Globus pallidus (tissue), 1 donor: ENCODE data around the gene FOSL2.

Experiments used
- DNase-seq: peaks from one replicate; pipeline ENCODE4 v3.0.0-alpha.2; 2015; ENCODE audit warnings: low spot score

The FOSL2 gene

GRCh38 chr2:28412625-28413151 lies 20.0 kb downstream of the FOSL2 start:
- DNase-seq: no peak

- DNase-seq: no peak
Measured at GRCh38 chr2:28413152-28413898, 20.7 kb downstream of the FOSL2 start.

DNA sequence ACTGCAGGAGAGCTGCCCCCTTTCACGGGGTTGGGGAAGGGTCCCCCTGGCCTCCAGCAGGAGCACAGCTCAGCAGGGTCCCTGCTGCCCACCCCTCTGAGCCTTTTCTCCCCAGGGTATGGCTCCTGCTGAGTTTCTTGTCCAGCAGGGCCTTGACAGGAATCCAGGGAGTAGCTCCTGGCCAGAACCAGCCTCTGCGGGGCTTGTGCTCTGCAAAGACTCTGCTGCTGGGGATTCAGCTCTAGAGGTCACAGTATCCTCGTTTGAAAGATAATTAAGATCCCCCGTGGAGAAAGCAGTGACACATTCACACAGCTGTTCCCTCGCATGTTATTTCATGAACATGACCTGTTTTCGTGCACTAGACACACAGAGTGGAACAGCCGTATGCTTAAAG lies 21.2 kb downstream of the FOSL2 start:
- DNase-seq: no peak

DNA sequence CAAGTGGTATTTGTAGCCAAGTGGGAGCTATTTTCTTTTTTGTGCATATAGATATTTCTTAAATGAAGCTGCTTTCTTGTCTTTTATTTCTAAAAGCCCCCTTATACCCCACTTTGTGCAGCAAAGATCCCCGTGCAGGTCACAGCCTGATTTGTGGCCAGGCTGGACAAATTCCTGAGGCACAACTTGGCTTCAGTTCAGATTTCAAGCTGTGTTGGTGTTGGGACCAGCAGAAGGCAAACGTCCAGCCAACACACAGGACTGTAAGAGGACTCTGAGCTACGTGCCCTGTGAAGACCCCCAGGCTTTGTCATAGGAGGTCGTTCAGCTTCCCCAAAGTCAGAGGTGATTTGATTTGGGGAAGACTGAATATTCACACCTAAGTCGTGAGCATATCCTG lies 21.9 kb downstream of the FOSL2 start:
- DNase-seq: no peak

DNA sequence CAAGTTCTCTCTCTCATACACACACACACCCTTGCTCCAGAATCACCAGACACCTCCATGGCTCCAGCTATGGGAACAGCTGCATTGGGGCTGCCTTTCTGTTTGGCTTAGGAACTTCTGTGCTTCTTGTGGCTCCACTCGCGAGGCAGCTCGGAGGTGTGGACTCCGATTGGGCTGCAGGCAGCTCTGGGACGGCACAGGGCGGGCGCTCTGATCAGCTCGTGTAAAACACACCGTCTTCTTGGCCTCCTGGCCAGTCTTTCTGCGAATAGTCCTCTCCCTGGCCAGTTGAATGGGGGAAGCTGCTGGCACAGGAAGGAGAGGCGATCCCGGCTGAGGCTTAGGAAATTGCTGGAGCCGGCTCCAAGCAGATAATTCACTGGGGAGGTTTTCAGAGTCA lies 22.4 kb downstream of the FOSL2 start:
- no peak for DNase-seq

GRCh38 chr2:28415715-28416114 lies 23.1 kb downstream of the FOSL2 start:
- no peak for DNase-seq

- no peak for DNase-seq
Measured at GRCh38 chr2:28419003-28419402, 26.3 kb downstream of the FOSL2 start.

- DNase-seq: no peak
Measured at GRCh38 chr2:28419443-28420270, 27.0 kb downstream of the FOSL2 start.

GRCh38 chr2:28420722-28421121 lies 28.1 kb downstream of the FOSL2 start:
- no peak for DNase-seq

DNA sequence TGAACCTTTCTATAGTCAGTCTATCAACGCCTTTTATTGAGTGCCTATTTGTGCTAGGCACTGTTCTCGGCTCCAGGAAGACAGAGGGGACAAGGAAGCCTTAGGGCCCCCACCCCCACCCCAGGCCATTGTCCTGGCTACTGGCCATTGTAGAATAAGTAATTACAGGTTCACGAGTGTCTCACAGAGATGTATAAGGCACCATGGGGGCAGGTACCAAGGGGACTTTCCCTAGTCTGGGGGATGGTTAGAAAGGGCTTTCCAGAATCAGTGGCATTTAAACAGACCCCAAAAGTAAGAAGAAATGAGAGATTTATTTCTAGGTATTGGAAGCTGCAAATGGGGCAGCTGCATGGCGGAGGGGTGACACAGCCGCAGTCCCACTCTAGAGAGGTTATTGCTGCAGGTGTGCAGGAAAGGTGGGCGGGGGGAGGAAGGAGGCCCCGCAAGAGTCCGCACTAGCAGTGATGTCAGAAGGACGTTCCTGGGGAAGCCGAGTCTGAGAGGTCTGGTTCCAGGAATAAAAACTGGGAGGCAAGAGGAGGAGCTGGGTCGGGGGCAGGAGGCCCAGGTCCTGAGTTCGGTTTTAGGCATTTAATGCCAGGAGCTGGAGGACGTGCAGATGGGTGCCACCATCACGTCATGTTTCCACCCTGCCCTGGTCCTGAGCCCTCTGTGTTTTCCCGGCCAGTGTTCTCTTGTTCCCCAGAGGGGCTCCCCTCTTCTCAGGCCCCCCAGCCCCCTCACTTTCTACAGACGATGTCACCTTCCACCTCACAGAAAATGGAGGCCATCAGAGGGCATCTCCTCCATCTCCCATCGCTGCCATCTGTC lies 30.5 kb downstream of the FOSL2 start:
- no peak for DNase-seq

DNA sequence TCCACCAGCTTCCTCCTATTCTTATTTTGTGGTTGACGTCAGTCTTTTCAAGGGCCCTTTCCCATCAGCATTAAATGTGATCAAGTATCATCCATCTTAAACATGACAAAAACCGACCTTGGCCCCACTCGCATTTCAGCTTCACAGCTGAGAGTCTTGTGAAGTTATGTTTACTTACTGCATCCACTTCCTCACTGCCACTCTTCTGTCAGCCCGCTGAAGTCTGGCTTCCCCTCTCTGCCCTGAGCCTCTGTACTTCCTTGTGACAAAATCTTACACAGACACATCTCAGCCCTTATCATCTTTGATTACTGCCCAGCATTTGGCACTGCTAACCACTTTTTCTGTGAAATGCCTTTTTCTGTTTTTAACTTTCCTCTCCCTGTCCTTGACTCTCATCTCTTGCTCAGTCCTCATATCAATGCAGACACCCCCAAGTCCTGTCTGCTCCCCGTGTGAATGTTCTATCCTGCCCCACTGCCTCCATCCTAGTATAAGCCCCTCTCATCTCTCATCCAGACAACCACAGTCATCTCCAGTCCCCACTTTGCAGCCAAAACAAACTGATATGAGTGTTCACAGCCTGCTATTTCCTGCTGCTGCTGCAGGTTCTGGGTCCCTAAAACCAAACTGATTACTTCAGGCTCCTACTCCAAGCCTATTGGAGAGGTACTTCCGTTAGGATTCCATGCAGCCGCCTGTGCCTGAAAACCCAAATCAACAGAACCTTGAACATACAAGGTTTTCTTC lies 31.4 kb downstream of the FOSL2 start:
- peak; percentile 16 for DNase-seq

- DNase-seq: no peak
Measured at GRCh38 chr2:28424799-28425463, 32.3 kb downstream of the FOSL2 start.

GRCh38 chr2:28425464-28425835 lies 32.8 kb downstream of the FOSL2 start:
- no peak for DNase-seq

GRCh38 chr2:28427741-28428415 lies 35.2 kb downstream of the FOSL2 start:
- DNase-seq: no peak

DNA sequence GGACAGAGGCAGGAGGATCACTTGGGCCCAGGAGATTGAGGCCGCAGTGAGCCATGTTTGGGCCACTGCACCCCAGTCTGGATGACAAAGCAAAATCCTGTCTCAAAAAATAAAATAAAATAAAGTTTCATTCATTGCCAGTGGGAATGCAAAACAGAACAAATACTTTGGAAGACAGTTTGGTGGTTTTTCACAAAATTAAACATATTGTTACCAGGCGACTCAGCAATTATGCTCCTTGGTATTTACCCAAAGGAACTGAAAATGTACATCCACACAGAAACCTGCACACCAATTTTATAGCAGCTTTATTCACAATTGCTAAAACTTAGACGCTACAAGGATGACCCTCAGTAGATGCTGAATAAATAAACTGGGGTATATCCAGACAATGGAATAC lies 35.8 kb downstream of the FOSL2 start:
- no peak for DNase-seq

GRCh38 chr2:28429636-28430376 lies 37.1 kb downstream of the FOSL2 start:
- no peak for DNase-seq

DNA sequence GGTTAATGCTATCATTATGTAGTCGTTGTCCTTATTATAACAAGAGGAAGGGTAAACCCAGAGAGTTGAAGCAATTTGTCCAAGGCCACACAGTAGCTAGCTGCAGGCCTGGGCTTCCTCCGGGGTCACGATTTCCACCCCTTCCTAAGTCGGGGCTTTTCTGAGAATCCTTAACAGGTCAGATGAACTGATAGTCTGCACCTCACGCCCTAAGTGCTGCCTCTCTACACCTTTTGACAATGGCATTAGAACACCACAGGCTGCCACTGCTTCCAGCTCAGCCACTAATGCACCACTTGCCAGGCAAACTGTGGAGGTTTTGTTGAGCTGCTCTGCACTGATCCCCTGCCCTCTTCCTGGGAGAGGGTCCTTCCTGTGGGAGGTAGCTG lies 37.7 kb downstream of the FOSL2 start:
- DNase-seq: no peak

DNA sequence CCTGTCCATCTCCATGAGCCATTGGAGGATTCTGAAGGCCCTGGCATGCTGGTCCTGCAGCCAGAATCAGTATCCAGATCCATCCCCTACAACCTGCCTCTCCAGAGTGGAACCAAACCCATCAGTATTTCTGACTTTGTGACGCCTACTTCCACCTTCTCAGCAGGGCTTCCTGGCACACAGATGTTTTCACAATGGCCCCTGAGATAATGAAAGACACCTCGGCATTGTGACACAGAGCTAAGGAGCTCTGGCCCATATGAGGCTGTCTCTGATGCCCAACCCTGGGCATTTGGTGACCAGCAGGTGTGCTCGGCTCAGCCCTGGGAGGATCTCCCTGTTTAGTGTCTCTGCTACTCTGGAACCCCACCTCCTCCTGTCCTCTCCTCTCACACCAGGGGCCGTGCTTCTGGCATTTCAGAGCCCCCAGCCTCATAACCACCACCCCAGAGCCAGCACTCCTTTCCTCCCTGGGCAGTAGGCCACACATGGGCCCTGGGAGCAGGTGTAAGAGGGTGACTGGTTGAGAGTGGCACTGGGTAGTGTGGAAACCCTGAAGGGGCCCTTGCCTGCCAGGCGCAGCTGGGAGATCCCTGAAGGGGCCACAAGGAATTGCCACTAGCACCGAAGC lies 38.2 kb downstream of the FOSL2 start:
- DNase-seq: no peak

GRCh38 chr2:28431741-28432140 lies 39.1 kb downstream of the FOSL2 start:
- no peak for DNase-seq
